NCI-H446 treated with DMSO at 0.1 percent for 48 hours (cell line): ENCODE data around the gene ARPP21.
"Not testable (repeated sequence)": the region's sequence is repeated elsewhere in the genome, so short reads cannot be mapped to it uniquely, and the experiment has no call there.

ENCODE experiments used
- DNase-seq: peaks from one replicate; lab custom pipeline; 2025; lab: John Stamatoyannopoulos, UW

The ARPP21 gene

GRCh38 chr3:35639254-35640186 is at the start of gene ARPP21:
Gene ARPP21 (plus strand): TSS chr3:35639525. CDS start chr3:35681752, 42,227 bp downstream.
- peak; percentile 51 for DNase-seq

GRCh38 chr3:35592589-35593295 is 46.6 kb upstream of the ARPP21 start:
- DNase-seq: no peak

GRCh38 chr3:35594739-35595138 is 44.6 kb upstream of the ARPP21 start:
- DNase-seq: no peak

GRCh38 chr3:35596335-35596995 is 42.9 kb upstream of the ARPP21 start:
- no peak for DNase-seq

- no peak for DNase-seq
Measured at GRCh38 chr3:35597490-35597889, 41.8 kb upstream of the ARPP21 start.

GRCh38 chr3:35598804-35599203 is 40.5 kb upstream of the ARPP21 start:
- no peak for DNase-seq

- peak; percentile 36 for DNase-seq
Measured at GRCh38 chr3:35601959-35602358, 37.4 kb upstream of the ARPP21 start.

GRCh38 chr3:35602395-35602936 is 36.9 kb upstream of the ARPP21 start:
- peak; percentile 39 for DNase-seq

- DNase-seq: no peak
Measured at GRCh38 chr3:35616346-35616745, 23.0 kb upstream of the ARPP21 start.

GRCh38 chr3:35617370-35617769 is 22.0 kb upstream of the ARPP21 start:
- DNase-seq: no peak

GRCh38 chr3:35620238-35620637 is 19.1 kb upstream of the ARPP21 start:
- not testable (repeated sequence) for DNase-seq

GRCh38 chr3:35624698-35625097 is 14.6 kb upstream of the ARPP21 start:
- DNase-seq: no peak

- no peak for DNase-seq
Measured at GRCh38 chr3:35633332-35634124, 5.8 kb upstream of the ARPP21 start.

- no peak for DNase-seq
Measured at GRCh38 chr3:35635407-35635806, 3.9 kb upstream of the ARPP21 start.

- no peak for DNase-seq
Measured at GRCh38 chr3:35635926-35636683, 3.2 kb upstream of the ARPP21 start.

- no peak for DNase-seq
Measured at GRCh38 chr3:35638251-35638979, 910 bp upstream of the ARPP21 start.

GRCh38 chr3:35638980-35639253 is 408 bp upstream of the ARPP21 start:
- DNase-seq: no peak

GRCh38 chr3:35640190-35641165 is 1.2 kb downstream of the ARPP21 start:
- no peak for DNase-seq

- no peak for DNase-seq
Measured at GRCh38 chr3:35641331-35641730, 2.0 kb downstream of the ARPP21 start.
